ENCODE data around the gene RNF19B.
"Not testable (repeated sequence)": the region's sequence is repeated elsewhere in the genome, so short reads cannot be mapped to it uniquely, and the experiment has no call there.

The RNF19B gene

GRCh38 chr1:32927441-32927840 is 37.2 kb downstream of the RNF19B start:
- no peak for FAIRE-seq

- FAIRE-seq, result no peak
Measured at GRCh38 chr1:32926562-32926961, 38.0 kb downstream of the RNF19B start.

- no peak for FAIRE-seq
Measured at GRCh38 chr1:32925403-32926162, 39.0 kb downstream of the RNF19B start.

- FAIRE-seq, result no peak
Measured at GRCh38 chr1:32924881-32925344, 39.7 kb downstream of the RNF19B start.

GRCh38 chr1:32920833-32921232 is 43.8 kb downstream of the RNF19B start:
- FAIRE-seq, result no peak

GRCh38 chr1:32919811-32920733 is 44.5 kb downstream of the RNF19B start:
- FAIRE-seq, result no peak

- FAIRE-seq, result no peak
Measured at GRCh38 chr1:32918179-32918578, 46.4 kb downstream of the RNF19B start.

GRCh38 chr1:32917521-32917920 is 47.1 kb downstream of the RNF19B start:
- FAIRE-seq, result no peak

GRCh38 chr1:32915766-32916706 is 48.6 kb downstream of the RNF19B start:
- no peak for FAIRE-seq

- FAIRE-seq, result no peak
Measured at GRCh38 chr1:32910319-32910718, 54.3 kb downstream of the RNF19B start.

GRCh38 chr1:32907435-32907834 is 57.2 kb downstream of the RNF19B start:
- no peak for FAIRE-seq

- no peak for FAIRE-seq
Measured at GRCh38 chr1:32906654-32907053, 58.0 kb downstream of the RNF19B start.

- FAIRE-seq, result not testable (repeated sequence)
Measured at GRCh38 chr1:32905588-32905987, 59.0 kb downstream of the RNF19B start.

- no peak for FAIRE-seq
Measured at GRCh38 chr1:32904797-32905196, 59.8 kb downstream of the RNF19B start.

GRCh38 chr1:32903991-32904785 is 60.4 kb downstream of the RNF19B start:
- FAIRE-seq, result no peak

- FAIRE-seq, result no peak
Measured at GRCh38 chr1:32902535-32902920, 62.1 kb downstream of the RNF19B start.

GRCh38 chr1:32901823-32902534 is 62.6 kb downstream of the RNF19B start:
- FAIRE-seq, result no peak

GRCh38 chr1:32900956-32901822 is 63.4 kb downstream of the RNF19B start, which contains the start of gene TMEM54:
TMEM54 (minus strand) TSS chr1:32901389; CDS start chr1:32901238, 151 bp downstream.
- FAIRE-seq, result no peak

- FAIRE-seq, result no peak
Measured at GRCh38 chr1:32900371-32900955, 64.1 kb downstream of the RNF19B start.
